Measurements from ENCODE around the gene MMP12.
"Not testable (repeated sequence)": the region's sequence is repeated elsewhere in the genome, so short reads cannot be mapped to it uniquely, and the experiment has no call there.

GRCh38 chr11:102905848-102906247 lies 31.1 kb upstream of the MMP12 start:
- TF ChIP-seq CTCF, POLR2A, EP300, POLR2AphosphoS5 (IDR thresholded peaks at IDR 0.05): not testable (repeated sequence)

Measured in stomach (tissue), 4 donors.